Stimulated activated CD4-positive, alpha-beta T cell treated with anti-CD3 and anti-CD28 coated beads, Interleukin-12 subunit alpha, Interleukin-12 subunit beta, amount 100 ng/mL, for 4 hours (primary cell): ENCODE data around the gene CHD5.
A peak's percentile ranks its signal among the peaks of the same experiment; 100 is the strongest.

Source experiments
- DNase-seq: peaks from one replicate; pipeline ENCODE4 v3.0.0-alpha.2; 2020

The CHD5 gene

GRCh38 chr1:6130036-6130435 lies 50.1 kb downstream of the CHD5 start:
- no peak for DNase-seq

GRCh38 chr1:6129313-6129712 lies 50.8 kb downstream of the CHD5 start:
- DNase-seq: no peak

GRCh38 chr1:6128276-6129081 lies 51.6 kb downstream of the CHD5 start:
- DNase-seq: no peak

DNA sequence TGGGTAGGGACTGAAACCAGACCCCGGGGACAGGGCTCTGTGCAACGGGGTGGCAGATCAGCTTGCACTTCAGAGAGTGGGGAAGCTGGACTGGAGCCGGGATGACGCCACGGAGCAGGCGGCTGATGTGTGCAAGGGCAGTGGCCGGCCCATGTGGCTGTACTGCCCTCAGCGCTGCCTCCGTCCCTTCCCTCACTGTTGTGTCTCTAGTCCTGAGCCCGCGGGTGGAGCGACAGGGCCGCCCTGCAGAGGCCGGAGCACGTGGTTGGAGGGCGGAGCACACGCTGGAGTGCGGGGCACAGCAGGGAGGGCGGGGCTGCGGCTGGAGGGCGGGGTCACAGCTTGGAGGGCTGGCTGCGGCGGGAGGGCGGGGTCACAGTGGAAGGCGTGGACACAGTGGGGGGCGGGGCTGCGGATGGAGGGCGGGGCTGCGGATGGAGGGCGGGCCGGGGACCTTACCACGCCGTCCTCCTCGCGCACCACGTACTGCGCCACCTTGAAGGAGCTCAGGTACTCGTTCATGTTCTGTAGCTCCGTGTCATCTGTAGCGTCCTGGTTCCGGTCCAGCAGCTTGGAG lies 52.4 kb downstream of the CHD5 start:
- DNase-seq: peak; percentile 75

DNA sequence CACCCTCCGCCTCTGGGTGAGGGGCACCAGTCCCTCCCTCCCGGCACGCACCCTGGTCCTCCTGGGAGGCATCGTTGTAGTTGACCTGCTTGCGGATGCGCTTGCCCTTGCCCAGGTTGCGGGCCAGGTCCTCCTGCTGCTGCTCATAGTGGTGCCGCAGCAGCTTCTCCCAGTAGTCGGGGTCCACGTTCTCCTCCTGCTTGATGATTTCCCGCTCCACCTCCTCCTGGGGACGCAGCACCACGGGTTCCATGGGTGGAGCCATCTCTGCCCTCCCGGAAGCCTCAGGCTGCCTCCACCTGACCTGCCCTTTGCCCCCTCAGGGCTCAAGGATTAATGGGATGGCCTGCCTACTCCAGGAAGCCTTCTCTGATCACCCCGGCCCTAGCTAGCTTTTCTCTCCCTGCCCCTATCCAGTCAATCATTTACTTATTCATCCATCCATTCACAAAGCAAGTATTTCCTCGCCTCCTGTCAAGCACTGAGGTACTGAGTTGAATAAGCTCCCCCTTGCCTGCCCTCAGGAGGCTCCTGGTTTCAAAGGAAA lies 53.5 kb downstream of the CHD5 start:
- no peak for DNase-seq

GRCh38 chr1:6126028-6126427 lies 54.1 kb downstream of the CHD5 start:
- DNase-seq: no peak

GRCh38 chr1:6125366-6125765 lies 54.8 kb downstream of the CHD5 start:
- no peak for DNase-seq

GRCh38 chr1:6124746-6125365 lies 55.3 kb downstream of the CHD5 start:
- DNase-seq: no peak

DNA sequence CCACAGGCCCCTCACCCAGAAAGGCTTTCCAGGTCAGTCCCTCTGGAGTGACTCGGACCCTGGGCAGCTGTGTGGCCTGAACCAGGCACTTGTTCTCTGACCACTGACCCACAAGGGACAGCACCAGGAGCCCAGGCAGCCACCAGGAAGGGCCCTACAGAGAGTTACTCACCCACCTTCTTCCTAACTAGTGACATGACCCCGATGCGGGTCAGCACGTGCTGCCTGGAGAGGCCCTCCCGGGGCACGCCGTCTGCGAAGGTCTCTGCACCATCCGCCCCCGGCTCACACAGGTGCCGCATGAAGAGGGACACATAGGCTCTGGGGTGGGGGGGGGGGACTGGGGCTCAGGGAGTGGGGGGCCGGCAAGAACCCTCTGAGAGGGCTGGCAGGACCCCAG lies 55.8 kb downstream of the CHD5 start:
- DNase-seq: no peak

GRCh38 chr1:6123816-6124215 lies 56.3 kb downstream of the CHD5 start:
- no peak for DNase-seq

- DNase-seq: no peak
These were observed 57.0 kb downstream of the CHD5 start for GRCh38 chr1:6123083-6123482.

DNA sequence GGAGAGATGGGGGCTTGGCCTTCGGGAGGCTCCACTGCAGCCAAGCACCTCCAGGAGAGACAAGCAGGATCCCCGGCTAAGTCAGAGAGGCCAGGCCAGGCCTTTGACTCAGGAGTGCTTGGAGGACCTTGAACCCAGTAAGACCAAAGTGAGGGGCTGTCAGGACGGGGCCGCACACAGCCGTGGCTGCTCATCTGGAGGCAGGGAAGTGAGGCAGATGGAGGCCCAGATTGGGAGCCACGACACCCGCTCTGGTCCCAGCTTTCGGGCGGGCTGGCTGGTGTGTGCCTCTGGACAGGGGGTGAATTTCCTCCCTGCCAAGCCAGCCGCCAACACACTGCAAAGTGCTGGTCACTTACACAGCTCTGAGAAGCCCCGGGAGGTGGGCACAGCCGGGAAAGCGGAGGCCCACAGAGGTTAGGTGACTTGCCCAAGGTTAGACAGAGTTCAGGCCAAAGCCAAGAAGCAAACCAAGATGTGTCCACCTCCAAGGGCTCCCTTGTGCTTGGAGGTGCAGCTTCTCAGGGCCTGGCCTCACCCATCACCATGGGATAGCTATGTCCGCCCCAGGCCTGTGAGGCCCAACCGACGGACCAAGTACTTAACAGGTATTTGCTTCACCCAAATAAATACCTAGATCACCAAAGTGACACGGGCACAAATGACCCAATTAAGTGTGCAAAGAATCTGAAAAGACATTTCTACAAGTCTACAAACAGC lies 58.3 kb downstream of the CHD5 start:
- no peak for DNase-seq

DNA sequence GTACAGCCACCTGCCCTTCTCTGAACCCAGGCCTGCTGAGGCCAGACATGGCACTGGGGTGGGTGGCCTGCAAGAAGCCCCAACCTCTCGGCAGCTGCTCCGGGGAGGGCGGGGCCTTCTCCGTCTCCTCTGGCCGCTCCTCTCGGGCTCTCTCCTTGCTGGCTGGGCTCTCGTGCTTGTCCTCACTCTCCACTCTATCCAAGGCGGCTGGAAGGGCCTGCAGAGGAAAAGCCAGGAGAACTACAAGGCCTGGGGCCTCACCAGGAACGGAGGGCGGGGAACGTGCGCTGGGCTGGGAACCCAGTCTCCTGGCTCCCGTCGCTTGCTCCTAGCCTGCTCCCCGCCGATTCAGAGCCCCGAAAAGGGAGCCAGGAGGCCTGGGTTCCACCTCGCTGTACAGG lies 59.1 kb downstream of the CHD5 start:
- no peak for DNase-seq

DNA sequence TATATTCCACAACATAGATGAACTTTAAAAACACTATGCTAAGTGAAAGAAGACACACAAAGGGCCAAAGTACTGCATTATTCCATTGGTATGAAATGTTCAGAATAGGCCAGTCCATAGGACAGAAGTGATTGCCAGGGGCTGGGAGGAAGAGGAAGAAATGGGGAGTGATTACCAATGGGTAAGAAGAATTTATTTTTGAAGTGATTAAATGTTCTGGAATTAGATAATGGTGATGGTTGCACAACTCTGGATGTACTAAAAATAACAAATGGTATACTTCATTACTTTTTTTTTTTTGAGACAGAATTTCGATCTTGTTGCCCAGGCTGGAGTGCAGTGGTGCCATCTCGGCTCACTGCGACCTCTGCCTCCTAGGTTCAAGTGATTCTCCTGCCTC lies 61.7 kb downstream of the CHD5 start:
- DNase-seq: no peak

GRCh38 chr1:6117624-6118023 lies 62.5 kb downstream of the CHD5 start:
- DNase-seq: no peak

DNA sequence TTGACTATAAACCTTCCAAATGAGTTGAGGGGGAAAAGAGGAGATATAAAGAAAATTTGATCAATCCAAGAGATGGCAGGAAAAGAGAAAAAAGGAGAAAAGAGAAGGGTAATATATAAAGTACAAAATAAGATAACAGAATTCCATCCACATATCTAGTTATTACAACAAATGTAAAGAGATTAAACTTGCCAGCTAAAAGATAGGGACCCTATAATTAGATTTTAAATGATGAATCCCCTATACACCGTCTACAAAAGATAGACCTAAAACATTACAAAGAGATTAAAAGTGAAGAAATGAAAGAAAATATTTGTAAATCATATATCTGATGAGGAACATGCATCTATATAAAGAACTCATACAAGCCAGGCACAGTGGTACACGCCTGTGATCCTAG lies 63.1 kb downstream of the CHD5 start:
- DNase-seq: no peak

DNA sequence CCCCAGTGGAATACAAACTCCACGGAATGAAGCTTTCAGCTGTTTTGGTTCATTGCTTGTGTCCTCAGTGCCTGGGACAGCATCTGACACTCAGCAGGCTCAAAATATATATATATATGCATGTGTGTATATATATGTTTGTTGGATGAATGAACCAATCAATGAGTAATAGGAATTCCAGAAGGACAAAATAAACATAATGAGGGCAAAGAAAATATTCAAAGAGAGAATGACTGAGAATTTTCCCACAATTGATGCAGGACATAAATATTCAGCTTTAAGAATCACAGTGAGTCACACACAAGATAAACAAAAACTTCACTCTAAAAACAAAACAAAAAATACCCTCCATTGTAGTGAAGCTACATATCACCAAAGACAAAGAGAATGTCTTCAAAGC lies 64.0 kb downstream of the CHD5 start:
- no peak for DNase-seq

DNA sequence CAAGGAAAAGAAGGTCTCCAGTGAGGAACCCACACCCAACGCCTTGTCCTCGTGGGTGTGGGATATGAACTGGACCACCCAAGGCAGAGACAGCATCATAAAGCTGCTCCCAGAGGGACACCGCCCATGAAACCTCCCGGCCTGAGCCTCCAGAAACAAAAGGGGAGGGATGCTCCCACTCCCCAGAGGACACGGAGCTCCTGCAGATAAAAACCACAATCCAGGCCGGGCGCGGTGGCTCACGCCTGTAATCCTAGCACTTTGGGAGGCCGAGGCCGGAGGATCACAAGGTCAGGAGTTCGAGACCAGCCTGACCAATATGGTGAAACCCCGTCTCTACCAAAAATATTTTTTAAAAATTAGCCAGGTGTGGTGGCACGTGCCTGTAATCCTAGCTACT lies 66.4 kb downstream of the CHD5 start:
- no peak for DNase-seq

DNA sequence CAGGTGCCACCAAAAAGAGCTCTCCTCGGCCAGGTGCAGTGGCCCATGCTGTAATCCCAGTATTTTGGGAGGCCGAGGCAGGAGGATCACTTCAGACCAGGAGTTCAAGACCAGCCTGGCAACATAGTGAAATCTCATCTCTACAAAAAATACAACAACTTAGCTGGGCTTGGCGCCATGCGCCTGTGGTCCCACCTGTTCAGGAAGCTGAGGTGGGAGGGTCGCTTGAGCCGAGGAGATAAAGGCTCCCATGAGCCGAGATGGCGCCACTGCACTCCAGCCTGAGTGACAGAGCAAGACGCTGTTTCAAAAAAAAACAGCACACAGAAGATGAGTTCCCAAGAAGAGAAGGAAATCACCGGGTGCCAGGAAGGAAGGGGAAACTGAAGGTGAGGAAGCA lies 67.0 kb downstream of the CHD5 start:
- no peak for DNase-seq

- no peak for DNase-seq
These were observed 67.5 kb downstream of the CHD5 start for GRCh38 chr1:6112690-6113005.

- no peak for DNase-seq
These were observed 68.0 kb downstream of the CHD5 start for GRCh38 chr1:6111991-6112689.

DNA sequence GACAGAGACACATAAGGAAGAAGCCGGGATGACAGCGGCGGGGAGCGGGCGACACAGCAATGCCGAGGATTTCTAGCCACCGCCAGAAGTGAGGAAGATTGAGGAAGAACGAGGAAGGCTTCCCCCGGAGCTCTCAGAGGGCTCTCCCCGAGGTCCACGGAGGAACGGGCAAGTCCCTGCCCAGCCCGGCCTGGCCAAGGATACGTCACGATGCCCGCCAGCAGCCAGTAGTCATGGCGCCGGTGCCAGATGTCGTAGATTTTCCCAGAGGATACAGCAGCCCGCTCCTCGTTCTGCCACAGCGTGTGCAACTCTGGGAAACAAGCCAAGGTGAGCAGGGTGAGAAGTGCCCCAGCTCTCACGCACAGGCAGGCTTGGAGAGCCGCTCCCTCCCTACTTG lies 68.5 kb downstream of the CHD5 start:
- no peak for DNase-seq

GRCh38 chr1:6110326-6110725 lies 69.8 kb downstream of the CHD5 start:
- no peak for DNase-seq
